CD4-positive, alpha-beta T cell treated with Interleukin-12 subunit alpha and Interleukin-12 subunit beta, for 1 hour (primary cell): ENCODE results near the gene MYL9.
"Not testable (repeated sequence)": the region's sequence is repeated elsewhere in the genome, so short reads cannot be mapped to it uniquely, and the experiment has no call there.

Experiments used
- DNase-seq: peaks from one replicate; pipeline ENCODE4 v3.0.0-alpha.2; 2020

Gene MYL9

DNA sequence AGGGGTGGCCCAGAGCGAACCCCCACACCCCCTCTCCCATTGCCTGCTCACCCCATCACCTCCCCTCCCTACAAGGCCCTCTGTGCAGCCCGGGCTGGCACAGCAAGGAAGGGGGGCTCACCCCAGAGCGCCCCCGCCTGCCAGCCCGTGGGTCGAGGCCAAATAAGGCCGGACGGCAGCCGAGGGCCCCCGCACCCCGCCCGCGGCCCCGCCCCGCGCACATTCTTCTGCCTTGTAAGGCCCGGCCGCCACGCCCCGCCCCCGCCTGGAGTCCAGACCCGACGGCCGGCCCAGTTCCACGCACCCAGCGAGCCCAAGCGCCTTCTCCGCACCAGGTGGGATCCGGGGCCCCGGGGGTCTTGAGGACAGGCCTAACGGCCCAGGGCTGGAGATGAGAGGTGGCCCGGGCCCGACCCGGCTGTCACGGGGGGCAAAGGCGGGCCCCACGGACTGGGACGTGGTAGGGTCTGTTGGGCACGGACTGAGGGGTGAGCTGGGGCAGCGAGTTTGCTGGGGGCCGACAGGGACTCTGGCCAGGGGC is at the start of gene MYL9:
MYL9 (plus strand) TSS at position 293 of the 541 bp plus-strand sequence. CDS start 3,366 bp downstream, outside the sequence.
- DNase-seq = no peak

DNA sequence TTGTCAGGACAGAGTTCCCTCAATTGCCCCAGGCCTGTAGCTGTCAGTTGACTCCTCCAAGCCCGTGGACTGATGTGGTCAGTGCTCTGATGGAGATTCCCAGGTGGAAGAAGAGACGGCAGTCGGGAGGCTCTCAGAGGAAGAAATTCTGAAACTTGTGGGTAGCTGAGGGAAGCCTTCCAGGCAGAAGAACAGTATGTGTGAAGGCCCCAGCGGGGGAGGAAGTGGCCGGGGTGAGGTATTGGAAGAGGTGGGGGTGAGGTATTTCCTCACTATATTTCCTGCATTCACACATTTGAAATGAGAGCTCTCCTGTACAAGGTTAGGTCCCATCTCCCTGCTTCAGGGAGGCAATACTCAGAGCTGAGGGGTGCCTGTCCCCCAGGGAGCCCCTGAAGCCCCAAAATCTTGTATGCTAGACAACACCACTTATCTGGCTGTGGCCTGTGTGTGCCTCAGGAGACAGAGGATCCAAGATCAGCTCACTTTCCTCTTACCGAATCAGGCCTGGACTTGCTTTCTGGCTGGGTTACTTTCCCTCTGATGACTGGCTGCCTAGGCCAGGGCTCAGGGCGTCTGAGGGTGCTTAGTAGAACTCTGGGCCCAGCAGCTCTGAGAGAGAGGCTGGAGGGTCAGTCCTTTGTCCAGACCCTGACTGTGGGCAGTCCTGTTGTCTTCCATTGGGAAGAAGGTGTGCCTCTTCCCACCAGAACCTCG is 49.3 kb upstream of the MYL9 start:
- peak; percentile 64 for DNase-seq

- DNase-seq = peak; percentile 15
Measured at GRCh38 chr20:36493051-36493800, 48.1 kb upstream of the MYL9 start.

- DNase-seq = no peak
Measured at GRCh38 chr20:36493801-36494114, 47.6 kb upstream of the MYL9 start.

DNA sequence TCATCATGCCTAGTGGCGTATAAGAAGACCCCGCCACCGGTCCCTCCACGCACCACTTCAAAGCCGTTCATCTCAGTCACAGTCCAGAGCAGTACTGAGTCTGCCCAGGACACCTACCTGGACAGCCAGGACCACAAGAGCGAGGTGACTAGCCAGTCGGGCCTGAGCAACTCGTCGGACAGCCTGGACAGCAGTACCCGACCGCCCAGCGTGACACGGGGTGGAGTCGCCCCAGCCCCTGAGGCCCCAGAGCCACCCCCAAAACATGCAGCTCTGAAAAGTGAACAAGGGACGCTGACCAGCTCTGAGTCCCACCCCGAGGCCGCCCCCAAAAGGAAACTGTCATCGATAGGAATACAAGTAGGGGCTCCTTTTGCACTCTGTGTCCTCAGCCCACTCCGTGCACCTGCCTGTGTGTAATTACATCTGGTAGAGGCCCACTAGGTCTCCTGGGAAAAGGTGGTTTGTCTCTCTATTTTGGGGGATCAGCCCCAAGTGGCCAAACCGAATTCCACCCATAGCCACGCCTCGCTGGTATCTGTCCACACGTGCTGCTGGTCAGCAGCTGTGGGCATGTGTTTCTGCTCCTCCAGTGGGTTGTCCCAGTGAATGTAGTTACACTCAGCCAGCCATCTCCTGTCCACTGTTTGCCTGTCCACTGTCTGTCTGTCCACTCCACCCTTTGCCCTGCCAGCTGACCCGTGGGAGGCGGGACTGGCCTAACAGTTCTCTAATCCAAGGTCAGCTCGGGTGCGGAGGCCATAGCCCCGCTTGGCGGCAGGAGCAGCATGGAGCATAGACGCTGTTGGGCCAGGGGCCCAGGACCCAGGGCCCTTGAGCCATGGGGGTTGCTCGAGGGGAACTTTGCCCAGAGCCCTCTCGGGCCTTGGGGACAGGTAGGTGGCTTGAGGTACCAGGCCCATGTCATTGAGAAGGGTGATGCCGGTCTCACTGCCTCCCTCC is 44.3 kb upstream of the MYL9 start:
- DNase-seq = no peak

- DNase-seq = no peak
Measured at GRCh38 chr20:36497856-36498255, 43.5 kb upstream of the MYL9 start.

DNA sequence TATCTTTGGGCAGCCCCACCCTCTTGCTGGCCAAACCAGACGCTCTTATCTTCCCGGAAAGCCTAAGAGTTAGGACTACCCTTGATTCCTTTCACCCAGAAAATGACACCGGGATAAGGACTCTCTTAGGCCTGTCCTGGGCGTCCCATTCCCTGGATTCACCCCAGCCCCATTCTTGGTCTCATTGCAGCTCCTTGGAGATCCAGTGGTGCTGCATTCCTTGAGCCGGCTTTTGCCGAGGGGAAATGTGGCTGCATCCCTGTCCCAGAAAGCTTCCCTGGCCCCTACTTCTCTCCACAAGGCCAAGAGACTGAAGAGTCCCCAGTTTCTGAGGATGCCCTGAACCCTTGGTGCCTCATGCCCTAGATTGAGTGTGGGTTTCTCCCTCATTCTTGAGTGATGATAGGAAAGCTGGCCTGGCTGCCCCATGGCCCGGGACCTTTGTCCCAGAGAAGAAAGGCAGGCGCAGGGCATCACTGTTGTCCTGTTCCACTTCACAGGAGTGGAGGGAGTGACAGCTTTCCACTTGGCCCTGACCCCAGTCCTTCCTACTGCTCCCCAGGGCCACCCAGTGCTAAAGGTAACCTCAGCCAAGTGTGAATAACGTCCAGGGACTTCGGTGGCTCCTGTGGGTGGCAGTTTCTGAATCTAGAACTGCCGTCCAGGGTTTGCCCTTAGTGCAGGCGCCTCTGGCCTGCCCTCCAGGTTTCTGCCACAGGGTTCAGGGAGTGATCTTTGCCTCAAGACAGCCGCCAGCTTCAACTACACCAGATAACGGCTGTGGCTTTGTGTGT is 42.7 kb upstream of the MYL9 start:
- no peak for DNase-seq

DNA sequence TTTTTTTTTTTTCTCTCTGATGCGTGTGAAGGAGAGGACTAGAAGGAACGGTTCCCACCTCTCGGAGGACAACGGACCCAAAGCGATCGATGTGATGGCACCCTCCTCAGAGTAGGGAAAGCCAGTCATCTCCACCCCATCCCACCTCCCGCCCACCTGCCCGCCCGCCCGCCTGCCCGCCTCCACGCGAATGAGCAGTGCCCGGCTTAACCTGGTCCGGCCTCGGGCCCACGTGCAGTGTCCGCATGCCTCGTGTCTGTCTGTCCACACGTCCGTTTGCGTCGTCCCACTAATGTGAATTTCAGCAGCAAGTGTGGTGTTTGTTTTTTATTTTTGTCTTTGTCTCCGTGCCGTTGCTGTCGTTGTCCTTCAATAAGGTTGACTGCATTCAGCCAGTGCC is 42.1 kb upstream of the MYL9 start:
- DNase-seq = no peak

DNA sequence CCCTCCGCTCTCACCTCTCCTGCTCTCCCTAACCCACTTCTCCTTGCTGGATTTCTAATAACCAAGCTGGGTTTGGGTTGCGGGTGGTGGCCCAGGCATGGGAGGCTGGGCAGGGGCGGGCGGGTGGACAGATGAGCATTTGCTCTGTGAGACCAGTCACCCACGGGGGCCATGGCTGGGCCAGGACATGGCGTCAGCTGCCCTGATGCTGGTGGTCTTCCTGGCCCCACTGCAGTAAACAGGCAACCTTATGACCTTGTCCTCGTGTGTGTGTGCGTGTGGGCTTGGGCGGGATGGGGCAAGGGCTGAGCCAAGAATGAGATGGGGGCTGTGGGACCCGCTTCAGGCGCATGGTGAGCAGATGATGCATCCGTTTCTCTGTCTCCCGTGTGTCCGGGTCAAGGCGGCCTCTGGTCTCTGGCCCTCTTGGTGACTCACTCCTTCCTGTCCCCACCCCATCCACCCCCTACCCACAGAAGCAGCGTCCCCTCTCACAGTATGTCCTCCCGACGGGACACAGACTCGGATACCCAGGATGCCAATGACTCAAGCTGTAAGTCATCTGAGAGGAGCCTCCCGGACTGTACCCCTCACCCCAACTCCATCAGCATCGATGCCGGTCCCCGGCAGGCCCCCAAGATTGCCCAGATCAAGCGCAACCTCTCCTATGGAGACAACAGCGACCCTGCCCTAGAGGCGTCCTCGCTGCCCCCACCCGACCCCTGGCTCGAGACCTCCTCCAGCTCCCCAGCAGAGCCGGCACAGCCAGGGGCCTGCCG is 41.4 kb upstream of the MYL9 start:
- DNase-seq = no peak

- DNase-seq = peak; percentile 11
Measured at GRCh38 chr20:36501367-36502006, 39.8 kb upstream of the MYL9 start.

DNA sequence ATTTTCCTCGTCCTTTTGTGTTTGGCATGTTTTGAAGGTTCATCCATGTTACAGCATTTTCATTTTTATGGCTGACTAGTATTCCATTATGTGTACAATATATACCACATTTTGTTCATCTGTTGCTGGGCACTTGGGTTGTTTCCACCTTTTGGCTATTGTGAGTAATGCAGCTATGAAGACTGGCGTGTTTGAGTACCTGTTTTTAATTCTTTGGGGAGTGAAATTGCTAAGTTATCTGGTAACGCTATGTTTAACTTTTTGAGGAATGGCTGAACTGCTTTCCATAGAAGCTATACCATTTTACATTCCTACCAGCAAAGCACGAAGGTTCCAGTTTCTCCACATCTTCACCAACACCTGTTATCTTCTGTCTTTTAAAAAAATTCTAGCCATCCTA is 37.0 kb upstream of the MYL9 start:
- no peak for DNase-seq

DNA sequence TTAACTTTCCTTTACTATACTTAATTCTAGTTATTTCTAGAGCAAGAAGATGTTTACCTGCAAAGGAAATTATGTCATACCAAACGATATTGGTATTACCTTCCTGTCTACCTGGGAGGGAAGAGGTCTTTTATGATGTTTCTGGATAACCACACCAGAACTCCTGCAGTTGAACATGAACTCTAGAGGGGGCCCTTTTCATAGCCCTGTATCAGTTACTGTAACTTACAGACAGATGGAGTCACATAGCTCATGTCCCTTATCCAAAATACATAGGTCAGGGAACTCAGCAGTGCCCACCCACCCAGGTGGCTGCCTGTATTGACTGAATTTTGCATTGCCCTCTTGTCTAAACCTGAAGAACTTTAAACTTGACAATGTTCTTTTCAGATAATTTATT is 35.1 kb upstream of the MYL9 start:
- peak; percentile 30 for DNase-seq

- DNase-seq = no peak
Measured at GRCh38 chr20:36507746-36508145, 33.6 kb upstream of the MYL9 start.

DNA sequence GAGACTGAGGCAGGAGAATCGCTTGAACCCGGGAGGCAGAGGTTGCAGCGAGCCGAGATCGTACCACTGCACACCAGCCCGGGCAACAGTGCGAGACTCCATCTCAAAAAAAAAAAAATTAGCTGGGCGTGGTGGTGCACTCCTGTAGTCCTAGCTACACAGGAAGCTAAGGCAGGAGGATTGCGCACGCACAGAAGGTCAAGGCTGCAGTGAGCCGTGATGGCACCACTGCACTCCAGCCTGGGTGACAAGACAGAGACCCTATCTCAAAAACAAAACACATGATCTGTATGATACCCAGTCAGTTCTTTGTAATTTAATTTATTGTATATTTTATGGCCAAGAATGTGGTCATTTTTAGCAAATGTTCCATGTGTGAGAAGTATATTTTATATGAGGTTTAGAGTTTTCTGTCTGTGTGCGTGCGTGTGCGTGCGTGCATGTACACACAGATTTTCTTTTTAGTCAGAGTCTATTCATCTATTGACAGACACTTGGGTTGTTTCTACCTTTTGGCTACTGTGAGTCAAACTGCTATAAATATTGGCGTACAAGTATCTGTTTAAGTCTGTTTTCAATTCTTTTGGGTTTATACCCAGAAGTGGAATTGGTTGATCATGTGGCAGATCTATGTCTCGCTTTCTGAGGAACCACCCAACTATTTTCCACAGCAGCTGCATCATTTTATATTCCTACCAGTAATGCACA is 22.2 kb upstream of the MYL9 start:
- DNase-seq = no peak

DNA sequence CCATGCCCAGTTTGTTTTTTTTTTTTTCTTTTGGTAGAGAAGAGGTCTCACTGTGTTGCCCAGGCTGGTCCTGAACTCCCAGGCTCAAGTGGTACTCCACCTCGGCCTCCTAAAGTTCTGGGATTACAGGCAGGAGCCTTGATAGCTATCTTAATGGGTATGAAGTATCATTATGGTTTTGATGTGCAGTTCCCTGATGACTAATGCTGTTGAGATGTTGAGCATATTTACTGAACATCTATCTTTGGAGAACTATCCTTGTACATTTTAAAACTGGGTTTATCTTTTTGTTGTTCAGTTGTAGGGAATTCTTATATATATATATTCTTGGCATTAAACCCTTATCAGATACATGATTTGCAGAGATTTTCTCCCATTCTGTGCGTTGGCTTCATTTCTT is 21.4 kb upstream of the MYL9 start:
- no peak for DNase-seq

DNA sequence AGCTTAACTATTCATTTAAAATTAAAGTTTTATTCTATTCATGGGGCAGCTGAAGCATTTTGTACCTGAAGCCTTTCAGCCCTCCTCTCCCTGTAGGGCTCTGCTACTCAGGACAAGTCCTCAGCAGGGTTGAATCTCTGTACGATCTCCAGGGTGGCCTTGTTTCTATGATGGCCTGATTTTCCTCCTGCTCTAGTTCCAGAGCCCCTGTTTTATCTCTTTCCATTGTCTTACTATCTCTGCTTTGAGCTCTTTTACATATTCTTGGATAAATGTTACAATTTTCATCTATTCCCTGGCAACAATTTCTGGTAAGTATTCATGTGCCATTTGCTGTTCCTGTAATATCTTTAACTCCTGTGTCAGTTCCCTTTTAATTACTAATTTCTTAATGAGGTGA is 19.8 kb upstream of the MYL9 start:
- DNase-seq = no peak

- DNase-seq = not testable (repeated sequence)
Measured at GRCh38 chr20:36522412-36522811, 18.9 kb upstream of the MYL9 start.

GRCh38 chr20:36523341-36523740 is 18.0 kb upstream of the MYL9 start:
- no peak for DNase-seq

- no peak for DNase-seq
Measured at GRCh38 chr20:36525620-36526365, 15.5 kb upstream of the MYL9 start.
